ENCODE results near the gene BRCA1. TPM values are rescaled to one million over a fixed set of nuclear protein-coding genes. Genes with fewer than 3 reads are reported as not detected.

Gene BRCA1
- polyA plus RNA-seq, 2 of the 4 experiments (the other 2 are of a cell fraction) = 41.0 to 71.8 TPM

DNA sequence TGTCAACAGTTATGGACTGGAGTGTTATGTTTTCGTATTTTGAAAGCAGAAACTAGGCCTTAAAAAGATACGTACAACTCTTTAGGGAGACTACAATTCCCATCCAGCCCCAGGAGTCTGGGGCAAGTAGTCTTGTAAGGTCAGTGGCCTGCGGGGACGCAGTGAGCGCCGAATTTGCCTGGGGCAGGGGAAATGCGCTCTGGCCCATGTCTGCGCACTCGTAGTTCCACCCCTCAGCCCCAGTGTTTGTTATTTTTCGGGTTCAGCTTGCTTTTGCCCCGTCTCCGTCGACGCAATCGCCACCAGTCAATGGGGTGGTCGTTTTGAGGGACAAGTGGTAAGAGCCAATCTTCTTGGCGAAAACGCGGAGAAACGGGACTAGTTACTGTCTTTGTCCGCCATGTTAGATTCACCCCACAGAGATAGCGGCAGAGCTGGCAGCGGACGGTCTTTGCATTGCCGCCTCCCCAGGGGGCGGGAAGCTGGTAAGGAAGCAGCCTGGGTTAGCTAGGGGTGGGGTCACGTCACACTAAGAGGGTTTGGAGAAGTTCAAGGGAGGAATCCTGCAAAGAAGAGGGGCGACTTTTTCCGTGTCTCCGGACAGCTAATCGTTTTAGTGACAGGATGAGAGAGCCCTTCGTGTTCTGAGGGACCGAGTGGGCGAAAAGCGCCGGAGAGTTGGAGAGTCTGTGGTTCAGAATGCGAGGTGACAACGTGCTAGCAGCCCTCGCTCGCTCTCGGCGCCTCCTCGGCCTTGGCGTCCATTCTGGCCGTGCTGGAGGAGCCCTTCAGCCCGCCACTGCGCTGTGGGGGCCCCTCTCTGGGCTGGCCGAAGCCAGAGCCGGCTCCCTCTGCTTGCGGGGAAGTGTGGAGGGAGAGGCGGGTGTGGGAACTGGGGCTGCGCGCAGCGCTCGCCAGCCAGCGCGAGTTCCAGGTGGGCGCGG lies 1.1 kb upstream of the BRCA1 start:
- peaks cover 15% of the 10 kb centered on the region for H3K4me1 ChIP-seq
- CTCF ChIA-PET = interaction anchor here (1.3 to 2.4 kb wide), 3 partner anchors 25 to 102 kb away, joined by 3 to 9 read pairs (median 4); no protein-coding TSS in a partner anchor
- peak overlapping the region; percentile 90 for H3K27ac ChIP-seq
- peak overlapping the region; percentile 84 for H3K4me2 ChIP-seq
- H3K4me3 ChIP-seq = peak overlapping the region; percentile 78
- ATAC-seq (no peak), FAIRE-seq (no peak), DNase-seq (ENCODE audit: low read depth in 1 of 2, low spot score in 1 of 2) (no peak)
- TF ChIP-seq, protein P1, sequence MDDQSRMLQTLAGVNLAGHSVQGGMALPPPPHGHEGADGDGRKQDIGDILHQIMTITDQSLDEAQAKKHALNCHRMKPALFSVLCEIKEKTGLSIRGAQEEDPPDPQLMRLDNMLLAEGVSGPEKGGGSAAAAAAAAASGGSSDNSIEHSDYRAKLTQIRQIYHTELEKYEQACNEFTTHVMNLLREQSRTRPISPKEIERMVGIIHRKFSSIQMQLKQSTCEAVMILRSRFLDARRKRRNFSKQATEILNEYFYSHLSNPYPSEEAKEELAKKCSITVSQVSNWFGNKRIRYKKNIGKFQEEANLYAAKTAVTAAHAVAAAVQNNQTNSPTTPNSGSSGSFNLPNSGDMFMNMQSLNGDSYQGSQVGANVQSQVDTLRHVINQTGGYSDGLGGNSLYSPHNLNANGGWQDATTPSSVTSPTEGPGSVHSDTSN (IDR thresholded peaks at IDR 0.05) = no peak
- TF ChIP-seq KDM1A (IDR thresholded peaks at IDR 0.05; ENCODE audit: low read depth) (no peak), KDM5A (IDR thresholded peaks at IDR 0.05) (no peak), PHF8 (IDR thresholded peaks at IDR 0.05; ENCODE audit: borderline replicate concordance, low read depth) (peak; percentile 29), EP300 (IDR thresholded peaks at IDR 0.05) (peak in 1 of 2 experiments; percentile 7; a peak in 1 of 5 replicates), POLR2A (IDR thresholded peaks at IDR 0.05; ENCODE audit: low read length) (no peak)
- TF ChIP-seq, protein P2, sequence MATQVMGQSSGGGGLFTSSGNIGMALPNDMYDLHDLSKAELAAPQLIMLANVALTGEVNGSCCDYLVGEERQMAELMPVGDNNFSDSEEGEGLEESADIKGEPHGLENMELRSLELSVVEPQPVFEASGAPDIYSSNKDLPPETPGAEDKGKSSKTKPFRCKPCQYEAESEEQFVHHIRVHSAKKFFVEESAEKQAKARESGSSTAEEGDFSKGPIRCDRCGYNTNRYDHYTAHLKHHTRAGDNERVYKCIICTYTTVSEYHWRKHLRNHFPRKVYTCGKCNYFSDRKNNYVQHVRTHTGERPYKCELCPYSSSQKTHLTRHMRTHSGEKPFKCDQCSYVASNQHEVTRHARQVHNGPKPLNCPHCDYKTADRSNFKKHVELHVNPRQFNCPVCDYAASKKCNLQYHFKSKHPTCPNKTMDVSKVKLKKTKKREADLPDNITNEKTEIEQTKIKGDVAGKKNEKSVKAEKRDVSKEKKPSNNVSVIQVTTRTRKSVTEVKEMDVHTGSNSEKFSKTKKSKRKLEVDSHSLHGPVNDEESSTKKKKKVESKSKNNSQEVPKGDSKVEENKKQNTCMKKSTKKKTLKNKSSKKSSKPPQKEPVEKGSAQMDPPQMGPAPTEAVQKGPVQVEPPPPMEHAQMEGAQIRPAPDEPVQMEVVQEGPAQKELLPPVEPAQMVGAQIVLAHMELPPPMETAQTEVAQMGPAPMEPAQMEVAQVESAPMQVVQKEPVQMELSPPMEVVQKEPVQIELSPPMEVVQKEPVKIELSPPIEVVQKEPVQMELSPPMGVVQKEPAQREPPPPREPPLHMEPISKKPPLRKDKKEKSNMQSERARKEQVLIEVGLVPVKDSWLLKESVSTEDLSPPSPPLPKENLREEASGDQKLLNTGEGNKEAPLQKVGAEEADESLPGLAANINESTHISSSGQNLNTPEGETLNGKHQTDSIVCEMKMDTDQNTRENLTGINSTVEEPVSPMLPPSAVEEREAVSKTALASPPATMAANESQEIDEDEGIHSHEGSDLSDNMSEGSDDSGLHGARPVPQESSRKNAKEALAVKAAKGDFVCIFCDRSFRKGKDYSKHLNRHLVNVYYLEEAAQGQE (IDR thresholded peaks at IDR 0.05) = no peak
- 87% methylated on average over 59 of the region's 59 CpGs for WGBS (ENCODE audit: missing lambda C conversion rate)
- no peaks in the 10 kb centered on the region for H3K9me3 ChIP-seq
- POLR2A ChIA-PET = interaction anchor here (1.6 kb wide), 1 partner anchor 190 kb away, joined by 25 read pairs; no protein-coding TSS in a partner anchor

DNA sequence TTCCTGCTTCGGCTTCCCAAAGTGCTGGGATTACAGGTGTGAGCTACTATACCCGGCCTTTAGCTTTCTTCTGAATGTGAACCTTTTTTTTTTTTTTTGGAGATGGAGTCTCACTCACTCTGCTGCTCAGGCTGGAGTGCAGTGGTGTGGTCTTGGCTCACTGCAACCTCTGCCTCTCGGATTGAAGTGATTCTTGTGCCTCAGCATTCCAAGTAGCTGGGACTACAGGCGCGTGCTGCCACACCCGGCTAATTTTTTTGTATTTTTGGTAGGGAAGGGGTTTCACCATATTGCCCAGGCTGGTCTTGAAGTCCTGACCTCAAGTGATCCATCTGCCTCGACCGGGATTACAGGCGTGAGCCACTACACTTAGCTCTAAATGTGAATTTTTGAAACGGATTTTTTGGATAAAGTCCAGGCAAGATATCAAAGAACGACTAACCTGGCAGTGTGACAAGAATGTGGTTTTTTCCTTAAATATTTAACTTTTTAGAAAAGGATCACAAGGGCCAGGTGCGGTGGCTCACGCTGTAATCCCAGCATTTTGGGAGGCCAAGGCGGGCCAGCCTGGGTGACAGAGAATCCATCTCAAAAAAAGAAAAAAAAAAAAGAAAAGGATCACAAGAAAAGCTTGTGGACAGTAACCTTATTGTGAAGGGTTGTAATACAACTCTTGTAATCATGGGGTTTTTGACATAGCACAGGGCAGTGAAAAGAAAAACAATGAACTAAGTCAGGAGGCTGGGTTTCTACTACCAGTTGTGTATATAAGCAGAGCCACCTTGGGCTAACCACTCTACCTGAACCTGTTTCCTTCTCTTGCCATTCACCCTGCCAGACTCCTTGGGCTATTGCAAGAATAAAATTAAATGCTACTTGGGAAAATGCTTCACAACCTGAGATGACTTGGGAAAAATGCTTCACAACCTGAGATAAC lies 6.2 kb downstream of the BRCA1 start:
- POLR2A ChIA-PET = interaction anchor here (0.6 kb wide), 1 partner anchor 15 kb away, joined by 3 read pairs; no protein-coding TSS in a partner anchor

More for the DNA sequence above, 6.2 kb downstream of the BRCA1 start:
- CTCF ChIA-PET = interaction anchor here (0.6 to 1.7 kb wide), 6 partner anchors 9 to 197 kb away, joined by 3 to 5 read pairs (median 3); no protein-coding TSS in a partner anchor
- TF ChIP-seq TFCP2L1 (CRISPR knock-in tag; IDR thresholded peaks at IDR 0.05) = no peak
- TF ChIP-seq, protein P3, sequence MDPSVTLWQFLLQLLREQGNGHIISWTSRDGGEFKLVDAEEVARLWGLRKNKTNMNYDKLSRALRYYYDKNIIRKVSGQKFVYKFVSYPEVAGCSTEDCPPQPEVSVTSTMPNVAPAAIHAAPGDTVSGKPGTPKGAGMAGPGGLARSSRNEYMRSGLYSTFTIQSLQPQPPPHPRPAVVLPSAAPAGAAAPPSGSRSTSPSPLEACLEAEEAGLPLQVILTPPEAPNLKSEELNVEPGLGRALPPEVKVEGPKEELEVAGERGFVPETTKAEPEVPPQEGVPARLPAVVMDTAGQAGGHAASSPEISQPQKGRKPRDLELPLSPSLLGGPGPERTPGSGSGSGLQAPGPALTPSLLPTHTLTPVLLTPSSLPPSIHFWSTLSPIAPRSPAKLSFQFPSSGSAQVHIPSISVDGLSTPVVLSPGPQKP (IDR thresholded peaks at IDR 0.05; ENCODE audit: low read depth, low read length) = no peak
- no peak for TF ChIP-seq EP300 (IDR thresholded peaks at IDR 0.05)
- TF ChIP-seq, protein P2 (IDR thresholded peaks at IDR 0.05) = no peak
- no peak for TF ChIP-seq POLR2A (IDR thresholded peaks at IDR 0.05; ENCODE audit: low read length)
- no peak for TF ChIP-seq EHMT2 (IDR thresholded peaks at IDR 0.05; ENCODE audit: low read depth)
- TF ChIP-seq NFE2L2 (conservative IDR thresholded peaks at IDR 0.05; ENCODE audit: low read length) = no peak
- TF ChIP-seq CHD4 (IDR thresholded peaks at IDR 0.05; ENCODE audit: borderline replicate concordance) = no peak
- no peak for TF ChIP-seq GATA3 (IDR thresholded peaks at IDR 0.05; ENCODE audit: borderline replicate concordance)
- TF ChIP-seq EHF (CRISPR knock-in tag; IDR thresholded peaks at IDR 0.05) = no peak
- TF ChIP-seq, protein P4, sequence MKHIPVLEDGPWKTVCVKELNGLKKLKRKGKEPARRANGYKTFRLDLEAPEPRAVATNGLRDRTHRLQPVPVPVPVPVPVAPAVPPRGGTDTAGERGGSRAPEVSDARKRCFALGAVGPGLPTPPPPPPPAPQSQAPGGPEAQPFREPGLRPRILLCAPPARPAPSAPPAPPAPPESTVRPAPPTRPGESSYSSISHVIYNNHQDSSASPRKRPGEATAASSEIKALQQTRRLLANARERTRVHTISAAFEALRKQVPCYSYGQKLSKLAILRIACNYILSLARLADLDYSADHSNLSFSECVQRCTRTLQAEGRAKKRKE (CRISPR knock-in tag; IDR thresholded peaks at IDR 0.05; ENCODE audit: low read depth) = no peak
- no peak for TF ChIP-seq ZNF302 (CRISPR knock-in tag; IDR thresholded peaks at IDR 0.05)
- no peak for TF ChIP-seq MAFK (IDR thresholded peaks at IDR 0.05; ENCODE audit: partially characterized antibody)
- TF ChIP-seq JUNB (IDR thresholded peaks at IDR 0.05) = no peak
- Histone ChIP-seq H3K4me3 (no peak overlapping the region), H3K9me3 (no peaks in the 10 kb centered on the region), H3K27ac (peak overlapping the region in 1 of 2 experiments; percentile 6; a peak in 1 of 6 replicates), H3K4me1 (peaks cover 27% of the 10 kb centered on the region), H3K4me2 (peak overlapping the region; percentile 27; the same call in 2 of the 3 replicates)
- no peak for FAIRE-seq
- no peak for DNase-seq (ENCODE audit: low read depth in 1 of 2, low spot score in 1 of 2)
- no peak; a peak in 1 of 6 replicates for ATAC-seq
- WGBS (ENCODE audit: missing lambda C conversion rate) = 69% methylated on average over 14 of the region's 14 CpGs
